Endothelial cell of umbilical vein (primary cell): Measurements from ENCODE around the gene LILRB5. TPM values are rescaled to one million over a fixed set of nuclear protein-coding genes. Genes with fewer than 3 reads are reported as not detected.

Source experiments
- BruUV-seq: library from RNA; stranded (reverse); fragments of 400-500 nt; replicated peaks from 2 replicates; lab custom pipeline; 2021; lab: Mats Ljungman, UMichigan
- CTCF ChIA-PET: fragments of 300-600, 350-600 bp; sonication (Branson Sonifier 250); formaldehyde crosslinking; loops from one replicate; lab custom pipeline; 2021; ENCODE audit warnings: antibody characterized with exemption, inconsistent platforms; lab: Charles Lee
- POLR2A ChIA-PET: fragments of 300-600, 350-600 bp; sonication (Branson Sonifier 250); formaldehyde crosslinking; loops from one replicate; lab custom pipeline; 2021; ENCODE audit warnings: antibody characterized with exemption, inconsistent platforms; lab: Charles Lee
- DNase-seq: peaks from one replicate; pipeline ENCODE4 v3.0.0-alpha.2; 2011; ENCODE audit warnings: low read depth, low spot score
- FAIRE-seq: peaks from 2 replicates; lab custom pipeline; 2011; peaks lifted over from hg19 to GRCh38; lab: Jason Lieb, UNC
- H2AFZ ChIP-seq: 2 replicates; pipeline ENCODE4 v1.6.0; 2012; ENCODE audit warnings: low read depth, low read length, control low read depth, inconsistent platforms
- H3K27ac ChIP-seq: 2 replicates; pipeline ENCODE4 v1.5.1; 2011; ENCODE audit warnings: low read depth, mild to moderate bottlenecking, control low read depth, low read length, moderate library complexity; ENCODE audit not compliant: insufficient read depth
- H3K27me3 ChIP-seq, 2 experiments: 2 replicates each; pipeline versions ENCODE4 v1.6.0 to v1.6.1; 2011; ENCODE audit warnings: low read length in 2 of 2, mixed read lengths in 1 of 2; ENCODE audit not compliant: control insufficient read depth in 2 of 2, insufficient read depth in 2 of 2
- H3K36me3 ChIP-seq, 2 experiments: 2 replicates in 1 of 2; 3 replicates in 1 of 2; pipeline ENCODE4 v1.5.1; 2011; ENCODE audit warnings: low read length in 2 of 2, mild to moderate bottlenecking in 1 of 2, moderate library complexity in 1 of 2; ENCODE audit not compliant: control insufficient read depth in 2 of 2, insufficient read depth in 2 of 2; ENCODE audit errors: extremely low read depth in 1 of 2
- H3K4me1 ChIP-seq: 3 replicates; pipeline ENCODE4 v1.5.1; 2011; ENCODE audit warnings: mild to moderate bottlenecking, low read length; ENCODE audit not compliant: control insufficient read depth, insufficient read depth; ENCODE audit errors: extremely low read depth
- H3K4me2 ChIP-seq: 2 replicates; pipeline ENCODE4 v1.6.1; 2011; ENCODE audit warnings: low read length, control low read depth, mixed read lengths; ENCODE audit not compliant: insufficient read depth
- H3K4me3 ChIP-seq, 3 experiments: fragments of 200-600 bp in 1 of 3; sonication (generic), shearing (Covaris generic) in 1 of 3; replicated peaks in 1 of 3; 2 replicates each; pipeline ENCODE4 v1.5.1; 2011 to 2016; ENCODE audit warnings: control low read depth in 3 of 3, low read length in 3 of 3, mild to moderate bottlenecking in 2 of 3, inconsistent platforms in 1 of 3, low read depth in 1 of 3, moderate library complexity in 1 of 3; ENCODE audit not compliant: insufficient read depth in 1 of 3
- H3K79me2 ChIP-seq: 2 replicates; pipeline ENCODE4 v1.6.0; 2012; ENCODE audit warnings: low read length, inconsistent platforms; ENCODE audit not compliant: control insufficient read depth, insufficient read depth
- H3K9ac ChIP-seq: replicated peaks from 2 replicates; pipeline ENCODE3; 2011; ENCODE audit warnings: low read length, control low read depth; ENCODE audit not compliant: insufficient read depth; ENCODE audit errors: extremely low read depth
- H3K9me1 ChIP-seq: replicated peaks from 3 replicates; pipeline ENCODE4 v1.6.0; 2011; ENCODE audit warnings: mild to moderate bottlenecking, low read length; ENCODE audit not compliant: control insufficient read depth, insufficient read depth; ENCODE audit errors: extremely low read depth
- H3K9me3 ChIP-seq: replicated peaks from 2 replicates; pipeline ENCODE4 v1.5.1; 2012; ENCODE audit warnings: low read length, inconsistent platforms; ENCODE audit not compliant: control insufficient read depth, insufficient read depth
- H4K20me1 ChIP-seq: replicated peaks from 2 replicates; pipeline ENCODE3; 2011; ENCODE audit warnings: mild to moderate bottlenecking, low read length; ENCODE audit not compliant: control insufficient read depth, insufficient read depth; ENCODE audit errors: extremely low read depth
- CTCF ChIP-seq, 2 donors: IDR thresholded peaks; 1 replicate in 1 of 2; 2 replicates in 1 of 2; pipeline ENCODE4 v1.5.1; 2011; ENCODE audit warnings: low read length in 2 of 2, mild to moderate bottlenecking in 2 of 2, moderate library complexity in 2 of 2, control low read depth in 1 of 2, inconsistent platforms in 1 of 2, low read depth in 1 of 2; ENCODE audit not compliant: insufficient read depth in 1 of 2; ENCODE audit errors: extremely low read depth in 1 of 2
- EZH2 ChIP-seq: IDR thresholded peaks from 2 replicates; pipeline ENCODE4 v1.6.1; 2012; ENCODE audit warnings: borderline replicate concordance, low read depth, mild to moderate bottlenecking, moderate library complexity, low read length, inconsistent platforms; ENCODE audit not compliant: severe bottlenecking
- FOS ChIP-seq: IDR thresholded peaks from 2 replicates; pipeline ENCODE4 v1.6.1; 2011; ENCODE audit warnings: mild to moderate bottlenecking, low read length, moderate library complexity, borderline replicate concordance; ENCODE audit not compliant: insufficient read depth
- GATA2 ChIP-seq: IDR thresholded peaks from 2 replicates; pipeline ENCODE4 v1.7.0; 2011; ENCODE audit warnings: low read depth, mild to moderate bottlenecking, moderate library complexity, mixed read lengths, low read length; ENCODE audit not compliant: insufficient read length, insufficient read depth
- JUN ChIP-seq: IDR thresholded peaks from 2 replicates; pipeline ENCODE4 v1.6.1; 2011; ENCODE audit warnings: borderline replicate concordance, low read depth; ENCODE audit not compliant: insufficient read length, insufficient read depth
- MYC ChIP-seq: IDR thresholded peaks from one replicate; pipeline ENCODE4 v1.6.1; 2011; ENCODE audit warnings: mild to moderate bottlenecking, low read depth, low read length
- POLR2A ChIP-seq: IDR thresholded peaks from 2 replicates; pipeline ENCODE4 v1.6.1; 2012; ENCODE audit warnings: low read depth, mild to moderate bottlenecking, control low read depth, low read length
- POLR2AphosphoS5 ChIP-seq: IDR thresholded peaks from 2 replicates; pipeline ENCODE4 v1.6.1; 2012; ENCODE audit warnings: low read depth, mild to moderate bottlenecking, control low read depth, low read length, moderate library complexity; ENCODE audit not compliant: insufficient read depth
- dilution Hi-C: fragments of 300-500 bp; cut with MboI; formaldehyde crosslinking; loops from one replicate; pipeline ENCODE4 v1.15.0; 2019; ENCODE audit warnings: low sequenced_read_pairs; ENCODE audit not compliant: extremely low pct_ligation_motif_present
- intact Hi-C: fragments of 100-400 bp; cut with micrococcal nuclease; formaldehyde crosslinking; loops from one replicate; pipeline ENCODE4 v1.10.0; 2022
- polyA plus RNA-seq, 4 experiments: library from polyadenylated mRNA; depleted of rRNA in 3 of 4; stranded (reverse) in 3 of 4; unstranded in 1 of 4; fragments of >200 nt; gene quantifications; 2 replicates each; pipeline versions ENCODE4 v1.2.1 to v1.2.3, GENCODE V29; 2011 to 2012; ENCODE audit warnings: missing spikeins in 1 of 4
- total RNA-seq: library from RNA; stranded (reverse); gene quantifications from 2 replicates; pipeline ENCODE4 v1.2.3, GENCODE V29; 2021
- TF ChIP-seq, protein P1 (sequence below): IDR thresholded peaks from 2 replicates; pipeline ENCODE4 v1.6.1; 2011; ENCODE audit not compliant: insufficient read depth, insufficient read length

The LILRB5 gene
- total and polyA plus RNA-seq, 2 donors (not counting 3 experiments of a cell fraction or from before 2014, with no cell fraction given) = not detected

GRCh38 chr19:54298357-54299125 lies 41.5 kb upstream of the LILRB5 start:
- intact Hi-C loops (loop anchor here (5.0 kb wide), 1 partner anchor 334 kb away; the partner anchor contains the start of gene LILRB1), dilution Hi-C loops (no loop called here)
- H3K9ac ChIP-seq = no peak overlapping the region
- H2AFZ ChIP-seq = no peak overlapping the region
- no peak overlapping the region for H3K27ac ChIP-seq
- no peaks in the 10 kb centered on the region for H3K4me1 ChIP-seq
- no peaks in the 10 kb centered on the region for H3K9me3 ChIP-seq
- TF ChIP-seq POLR2A (no peak), GATA2 (no peak), MYC (no peak), CTCF (IDR thresholded peaks at IDR 0.05; ENCODE audit: extremely low read depth in 1 of 2, insufficient read depth in 1 of 2, low read depth in 1 of 2, low read length in 2 of 2) (no peak), POLR2AphosphoS5 (no peak), JUN (no peak), FOS (no peak), EZH2 (no peak)
- TF ChIP-seq, protein P1, sequence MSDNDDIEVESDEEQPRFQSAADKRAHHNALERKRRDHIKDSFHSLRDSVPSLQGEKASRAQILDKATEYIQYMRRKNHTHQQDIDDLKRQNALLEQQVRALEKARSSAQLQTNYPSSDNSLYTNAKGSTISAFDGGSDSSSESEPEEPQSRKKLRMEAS = no peak
- H3K4me2 ChIP-seq = no peak overlapping the region
- H3K4me3 ChIP-seq = no peak overlapping the region
- no peaks in the 10 kb centered on the region for H3K27me3 ChIP-seq
- H3K79me2 ChIP-seq = no peaks in the 10 kb centered on the region
- FAIRE-seq = no peak
- H4K20me1 ChIP-seq = no peaks in the 10 kb centered on the region
- no peak for DNase-seq
- no peaks in the 10 kb centered on the region for H3K36me3 ChIP-seq
- no peaks in the 10 kb centered on the region for H3K9me1 ChIP-seq
- CTCF ChIA-PET = interaction anchor here (1.3 to 1.8 kb wide), 2 partner anchors 9 to 33 kb away, joined by 4 to 5 read pairs; no protein-coding TSS in a partner anchor
- POLR2A ChIA-PET = no interaction called here
- no TSS peak for BruUV-seq
